Lower leg skin (tissue), 4 donors: ENCODE data around the gene TMEM213. TPM values are rescaled to one million over a fixed set of nuclear protein-coding genes. Genes with fewer than 3 reads are reported as not detected.

Source experiments
- DNase-seq, 2 donors: peaks; one replicate each; pipeline ENCODE4 v3.0.0-alpha.2; 2019; ENCODE audit warnings: low spot score in 2 of 2
- H3K4me3 ChIP-seq: fragments of 200-600 bp; sonication (generic); 2 replicates; pipeline ENCODE4 v1.5.1; 2017; ENCODE audit warnings: mild to moderate bottlenecking, low read depth; ENCODE audit not compliant: poor library complexity, severe bottlenecking
- CTCF ChIP-seq, 3 donors: fragments of 450-650 bp; IDR thresholded peaks; one replicate each; pipeline ENCODE4 v1.5.1; 2016; ENCODE audit warnings: antibody characterized with exemption in 3 of 3, mild to moderate bottlenecking in 3 of 3, moderate library complexity in 2 of 3
- POLR2A ChIP-seq, 2 donors: fragments of 450-650 bp; IDR thresholded peaks; one replicate each; pipeline ENCODE4 v1.6.1; 2016 to 2017; ENCODE audit warnings: antibody characterized with exemption in 2 of 2, mild to moderate bottlenecking in 1 of 2, moderate library complexity in 1 of 2
- WGBS, 2 donors: methylation state at CpG; one replicate each; pipeline ENCODE4 v1.1.5; 2018; 5-methylcytosine and 5-hydroxymethylcytosine counted together
- intact Hi-C: fragments of 100-400 bp; cut with DNase I; formaldehyde crosslinking; loops from one replicate; pipeline ENCODE4 v1.15.0; 2023; ENCODE audit warnings: low total_unique reads
- total RNA-seq, 4 donors: library from RNA; depleted of rRNA; stranded (reverse); fragments of >200 nt; gene quantifications; one replicate each; pipeline ENCODE4 v1.1.0, GENCODE V29; 2016

TMEM213 gene
- total RNA-seq, 4 donors from 2014 or later = 2.5 to 13.3 (median 6.5) TPM

GRCh38 chr7:138768241-138768640 is 29.6 kb upstream of the TMEM213 start:
- intact Hi-C loops = no loop called here
- TF ChIP-seq CTCF (IDR thresholded peaks at IDR 0.05) = no peak
- TF ChIP-seq POLR2A (IDR thresholded peaks at IDR 0.05) = no peak
- 49 to 54% methylated on average over 2 of the region's 2 CpGs for whole genome bisulfite sequencing, 2 donors
- DNase-seq = no peak
- H3K4me3 ChIP-seq = no peak overlapping the region

GRCh38 chr7:138770904-138771303 is 26.9 kb upstream of the TMEM213 start:
- intact Hi-C loops = no loop called here
- TF ChIP-seq POLR2A (IDR thresholded peaks at IDR 0.05) (no peak), CTCF (IDR thresholded peaks at IDR 0.05) (no peak)
- no peak overlapping the region for H3K4me3 ChIP-seq
- no peak for DNase-seq
- WGBS, 2 donors = 84 to 92% methylated on average over 8 of the region's 8 CpGs

GRCh38 chr7:138773176-138773575 is 24.6 kb upstream of the TMEM213 start:
- H3K4me3 ChIP-seq = no peak overlapping the region
- no peak for TF ChIP-seq POLR2A (IDR thresholded peaks at IDR 0.05)
- intact Hi-C loops = no loop called here

GRCh38 chr7:138773817-138774216 is 24.0 kb upstream of the TMEM213 start:
- TF ChIP-seq CTCF (IDR thresholded peaks at IDR 0.05) (no peak), POLR2A (IDR thresholded peaks at IDR 0.05) (no peak)
- 37 to 56% methylated on average over 12 of the region's 12 CpGs for WGBS, 2 donors
- DNase-seq = no peak
- no peak overlapping the region for H3K4me3 ChIP-seq
- intact Hi-C loops = no loop called here

More at GRCh38 chr7:138773176-138773575, 24.6 kb upstream of the TMEM213 start:
- WGBS, 2 donors = 81 to 83% methylated on average over 9 of the region's 9 CpGs
- DNase-seq = no peak

GRCh38 chr7:138776166-138776833 is 21.5 kb upstream of the TMEM213 start:
- 32 to 44% methylated on average over 10 of the region's 10 CpGs for WGBS, 2 donors
- TF ChIP-seq CTCF (IDR thresholded peaks at IDR 0.05) (no peak), POLR2A (IDR thresholded peaks at IDR 0.05) (no peak)
- H3K4me3 ChIP-seq = no peak overlapping the region
- DNase-seq = no peak
- intact Hi-C loops = no loop called here

- TF ChIP-seq CTCF (IDR thresholded peaks at IDR 0.05) (no peak), POLR2A (IDR thresholded peaks at IDR 0.05) (no peak)
- intact Hi-C loops = no loop called here
- DNase-seq = no peak
- 85 to 89% methylated on average over 2 of the region's 2 CpGs for WGBS, 2 donors
- no peak overlapping the region for H3K4me3 ChIP-seq
Observed at GRCh38 chr7:138781004-138781403, 16.8 kb upstream of the TMEM213 start.
